ENCODE results near the gene SHISA5. TPM values are rescaled to one million over a fixed set of nuclear protein-coding genes. Genes with fewer than 3 reads are reported as not detected.

SHISA5 gene
- total and polyA plus RNA-seq, 2 of the 8 experiments (the other 6 are each of a cell fraction or from before 2014, with no cell fraction given): 196 to 315 TPM

DNA sequence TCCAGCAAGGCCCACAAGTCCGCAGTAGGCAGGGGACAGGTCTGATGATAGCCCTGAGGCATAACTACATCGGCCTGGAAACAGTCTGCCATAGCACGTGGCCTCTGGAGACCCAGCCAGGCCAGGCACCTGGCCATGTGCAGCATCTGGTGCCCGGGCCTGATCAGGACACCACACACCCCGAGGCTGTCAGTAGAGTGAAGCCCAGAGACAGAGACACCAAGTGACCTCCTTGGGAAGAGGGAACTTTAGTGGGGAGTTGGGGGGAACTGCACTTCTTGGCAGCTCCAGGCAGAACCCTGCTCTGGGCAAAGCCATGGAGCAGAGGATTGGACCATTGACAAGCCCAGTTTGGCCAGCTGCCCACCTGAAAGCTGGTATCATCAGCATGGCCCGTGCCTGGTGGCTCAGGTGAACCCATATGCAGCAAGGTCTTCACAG is 1.2 kb downstream of the SHISA5 start:
- H2BK5ac ChIP-seq (ENCODE audit: low read depth, low read length): peak overlapping the region; percentile 75; the same call in 1 of the 2 replicates
- H3K23ac ChIP-seq (ENCODE audit: insufficient read length): no peak overlapping the region
- ChIA-PET CTCF (ENCODE audit: partially characterized antibody) (interaction anchor here (11.2 kb wide), 1 partner anchor 34 kb away, joined by 251 read pairs; a partner anchor contains a TSS), POLR2A (ENCODE audit: partially characterized antibody) (interaction anchor here (0.9 to 2.9 kb wide), 3 partner anchors 29 to 63 kb away, joined by 3 to 7 read pairs (median 4); partner anchors contain the start of genes CCDC51 and TMA7)
- H3K79me2 ChIP-seq (ENCODE audit: control insufficient read depth in 1 of 2, insufficient read depth in 2 of 2, low read length in 2 of 2): peaks cover 0 to 3% of the 10 kb centered on the region in 2 experiments; a peak in 1 of 4 replicates
- 0 out of 2 replicates have a peak overlapping the region, but pooled peaks have one; percentile 97 for H2BK15ac ChIP-seq (ENCODE audit: low read length)
- H3K4me1 ChIP-seq (replicated peaks in 1 of 4; ENCODE audit: control insufficient read depth in 3 of 4, insufficient read depth in 4 of 4, low read length in 3 of 4): peaks cover 4 to 15% (median 12%) of the 10 kb centered on the region in 4 experiments
- no peak overlapping the region; the same call in none of the 2 replicates for H2BK20ac ChIP-seq (ENCODE audit: low read length)
- WGBS, 2 experiments (ENCODE audit: extremely low coverage in 1 of 2, insufficient coverage in 1 of 2, insufficient read length in 1 of 2, insufficient replicate concordance in 2 of 2, low coverage in 1 of 2, low lambda C conversion rate in 2 of 2, missing lambda C conversion rate in 1 of 2): 90% methylated on average over 6 of the region's 6 CpGs; no CpG with 5 or more reads in 1 of the 2 experiments
- no peak for DNase-seq (ENCODE audit: low read depth in 1 of 2, low spot score in 2 of 2)
- peaks cover 0 to 2% of the 10 kb centered on the region in 2 experiments for H4K20me1 ChIP-seq (replicated peaks in 1 of 2; ENCODE audit: control insufficient read depth in 1 of 2, insufficient read depth in 2 of 2, low read length in 2 of 2)
- no peak overlapping the region for H2AFZ ChIP-seq (ENCODE audit: low read length)
- no peak overlapping the region for H3K4ac ChIP-seq (replicated peaks; ENCODE audit: insufficient read length, low read depth, low read length)
- peaks cover 0 to 13% (median 5%) of the 10 kb centered on the region in 4 experiments; a peak in 4 of 8 replicates for H3K36me3 ChIP-seq (ENCODE audit: control insufficient read depth in 2 of 4, insufficient read depth in 4 of 4, low read length in 3 of 4)
- peak overlapping the region; percentile 0 for H4K91ac ChIP-seq (replicated peaks; ENCODE audit: insufficient read length, low read length)
- TF ChIP-seq POLR2AphosphoS5 (IDR thresholded peaks at IDR 0.05; ENCODE audit: low read depth, low read length): no peak
- TF ChIP-seq PHF8 (conservative IDR thresholded peaks at IDR 0.05; ENCODE audit: low read depth, low read length): no peak
- no peak for TF ChIP-seq ZNF274 (IDR thresholded peaks at IDR 0.05; ENCODE audit: borderline replicate concordance, extremely low read depth, low read length)
- no peak for TF ChIP-seq POU5F1 (IDR thresholded peaks at IDR 0.05; ENCODE audit: low read depth, low read length)
- TF ChIP-seq CREB1 (IDR thresholded peaks at IDR 0.05): no peak
- no peak for TF ChIP-seq JUND (IDR thresholded peaks at IDR 0.05; ENCODE audit: low read length)
- H4K8ac ChIP-seq (ENCODE audit: extremely low read depth, insufficient read depth, low read length): peak overlapping the region; percentile 38; the same call in 1 of the 2 replicates
- peaks cover 0 to 3% (median 0%) of the 10 kb centered on the region in 4 experiments; a peak in 2 of 7 replicates for H3K27me3 ChIP-seq (replicated peaks in 1 of 4; ENCODE audit: control insufficient read depth in 3 of 4, extremely low read depth in 1 of 4, insufficient read depth in 3 of 4, low read length in 3 of 4)
- H2BK120ac ChIP-seq (replicated peaks; ENCODE audit: low read depth, low read length): no peak overlapping the region
- no peaks in the 10 kb centered on the region for H3K9me3 ChIP-seq (ENCODE audit: insufficient read depth in 2 of 2, low read depth in 1 of 2, low read length in 1 of 2)
- peaks cover 9% of the 10 kb centered on the region for H3K79me1 ChIP-seq (ENCODE audit: low read depth, low read length)
- FAIRE-seq: no peak
- no peak overlapping the region for H3K56ac ChIP-seq (replicated peaks; ENCODE audit: insufficient read length, low read depth, low read length)
- H2AK5ac ChIP-seq (ENCODE audit: low read depth, low read length): peak overlapping the region; percentile 30; the same call in 1 of the 2 replicates
- H3K27ac ChIP-seq (ENCODE audit: low read depth, low read length): no peak overlapping the region
- H2BK12ac ChIP-seq (ENCODE audit: low read depth, low read length): peak overlapping the region; percentile 18; the same call in 1 of the 2 replicates
- H3K23me2 ChIP-seq (ENCODE audit: low read depth, low read length): peaks cover 11% of the 10 kb centered on the region; the same call in 1 of the 2 replicates
- peak overlapping the region; percentile 95 for H3K18ac ChIP-seq (ENCODE audit: extremely low read depth, low read length)
- H3K4me2 ChIP-seq (ENCODE audit: insufficient read depth in 1 of 2, low read depth in 2 of 2, low read length in 2 of 2): peak overlapping the region; percentile 66 to 94; a peak in 3 of 4 replicates
- H3K14ac ChIP-seq (ENCODE audit: insufficient read length): no peak overlapping the region
- H4K5ac ChIP-seq (ENCODE audit: insufficient read length, low read depth, low read length): peak overlapping the region; percentile 2
- H3K9ac ChIP-seq (replicated peaks in 1 of 4; ENCODE audit: extremely low read depth in 1 of 4, low read depth in 3 of 4, low read length in 3 of 4): peak overlapping the region in 2 of 4 experiments; percentile 8 to 13; a peak in 1 of 7 replicates
- no peak overlapping the region; a peak in 3 of 8 replicates for H3K4me3 ChIP-seq (ENCODE audit: extremely low read depth in 1 of 4, insufficient read depth in 2 of 4, low read depth in 3 of 4, low read length in 4 of 4)

Measured in H1 (cell line).